ENCODE results near the gene MDN1.

GRCh38 chr6:89769572-89769971 lies 50.0 kb downstream of the MDN1 start:
- no peak for TF ChIP-seq POLR2A (IDR thresholded peaks at IDR 0.05; ENCODE audit: borderline replicate concordance, extremely low read depth, insufficient read depth, insufficient read length)
- no peak for TF ChIP-seq EZH2phosphoT487 (IDR thresholded peaks at IDR 0.05; ENCODE audit: borderline replicate concordance)
- no peak for TF ChIP-seq CTCF (IDR thresholded peaks at IDR 0.05 in 2 of 3, conservative IDR thresholded peaks at IDR 0.05 in 1 of 3; ENCODE audit: borderline replicate concordance in 1 of 3, insufficient read depth in 1 of 3, low read depth in 2 of 3, low read length in 2 of 3)
- no peak for TF ChIP-seq EZH2 (IDR thresholded peaks at IDR 0.05)
- TF ChIP-seq RAD21 (IDR thresholded peaks at IDR 0.05; ENCODE audit: low read depth) = no peak
- no peak for TF ChIP-seq YY1 (IDR thresholded peaks at IDR 0.05; ENCODE audit: extremely low read depth, insufficient replicate concordance, low read depth, low read length)
- TF ChIP-seq SIN3A (IDR thresholded peaks at IDR 0.05; ENCODE audit: low read depth) = no peak
- no peak for TF ChIP-seq ZBTB33 (IDR thresholded peaks at IDR 0.05; ENCODE audit: extremely low read depth, insufficient replicate concordance, low read length)
